AG04450 (cell line): ENCODE measurements around the gene B4GALNT3. TPM values are rescaled to one million over a fixed set of nuclear protein-coding genes. Genes with fewer than 3 reads are reported as not detected.

Experiments
- CTCF ChIA-PET: fragments of 300-600, 350-600 bp; formaldehyde crosslinking; extraction: SDS; loops from one replicate; lab custom pipeline; 2022; ENCODE audit warnings: antibody characterized with exemption, inconsistent platforms; lab: Charles Lee
- POLR2A ChIA-PET: fragments of 350-600 bp; formaldehyde crosslinking; extraction: SDS; loops from one replicate; lab custom pipeline; 2021; ENCODE audit warnings: antibody characterized with exemption, inconsistent platforms; lab: Yijun Ruan, JAX
- DNase-seq: peaks from one replicate; pipeline ENCODE4 v3.0.0-alpha.2; 2011; ENCODE audit warnings: low read depth, low spot score
- H3K27ac ChIP-seq: one replicate; pipeline ENCODE4 v1.5.1; 2012; ENCODE audit warnings: low read depth, low read length, control low read depth
- H3K27me3 ChIP-seq: one replicate; pipeline ENCODE4 v1.6.0; 2012; ENCODE audit warnings: low read length; ENCODE audit not compliant: control insufficient read depth, insufficient read depth
- H3K4me3 ChIP-seq: 2 replicates; pipeline ENCODE4 v1.5.1; 2011; ENCODE audit warnings: mild to moderate bottlenecking, low read depth, low read length, control low read depth
- H3K9me3 ChIP-seq: 2 replicates; pipeline ENCODE4 v1.5.1; 2012; ENCODE audit warnings: low read length; ENCODE audit not compliant: control insufficient read depth, insufficient read depth
- CTCF ChIP-seq: IDR thresholded peaks from 2 replicates; pipeline ENCODE4 v1.5.1; 2011; ENCODE audit warnings: low read depth, low read length, control low read depth, inconsistent platforms
- polyA plus RNA-seq: library from polyadenylated mRNA; depleted of rRNA; stranded (reverse); fragments of >200 nt; gene quantifications from 2 replicates; pipeline ENCODE4 v1.2.3, GENCODE V29; 2011

Gene B4GALNT3
- polyA plus RNA-seq, 1 experiment = not detected

DNA sequence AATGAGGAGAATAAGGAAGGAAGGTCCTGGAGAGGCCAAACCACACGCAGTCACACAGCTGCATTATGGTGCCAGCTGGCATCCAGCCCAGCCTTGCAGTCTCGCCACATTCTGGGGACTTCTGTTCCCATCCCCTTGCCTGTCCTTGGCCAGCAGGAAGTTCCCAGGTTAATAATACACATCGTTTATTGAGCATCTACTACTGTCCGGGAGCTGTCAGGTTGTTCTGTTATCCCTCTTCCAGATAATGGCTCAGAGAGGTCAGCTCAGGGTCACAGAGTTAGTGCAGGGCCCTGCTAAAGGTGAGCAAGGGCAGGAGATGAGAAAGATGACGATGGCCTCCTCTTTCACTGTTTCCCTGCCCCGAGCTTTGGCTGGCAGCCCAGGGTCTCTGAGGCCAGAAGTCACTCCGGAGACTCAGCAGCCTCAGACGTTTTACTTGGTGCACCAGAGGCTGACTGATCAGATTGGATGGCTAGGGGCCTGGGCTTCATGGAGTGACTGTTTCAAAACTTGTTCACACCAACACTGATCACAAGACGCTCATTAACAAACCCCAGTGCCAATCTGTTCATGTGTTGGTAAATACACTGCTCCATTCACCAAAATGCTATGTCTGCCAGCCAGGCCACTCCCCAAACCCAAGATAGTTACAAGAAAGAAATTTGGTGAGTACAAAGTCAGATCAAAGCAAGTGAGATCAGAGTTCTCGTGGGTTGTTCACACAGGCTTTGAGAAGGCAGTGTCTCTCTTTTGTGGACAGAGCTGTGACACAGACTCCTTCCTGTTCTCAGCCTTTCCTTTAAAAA, 79.2 kb downstream of the B4GALNT3 start:
- POLR2A ChIA-PET = no interaction called here
- no peak overlapping the region for H3K4me3 ChIP-seq
- TF ChIP-seq CTCF = no peak
- no peak for DNase-seq
- H3K9me3 ChIP-seq = no peaks in the 10 kb centered on the region
- H3K27me3 ChIP-seq = peaks cover 27% of the 10 kb centered on the region
- H3K27ac ChIP-seq = no peak overlapping the region
- CTCF ChIA-PET = interaction anchor here (0.8 to 6.3 kb wide), 4 partner anchors 9 to 276 kb away, joined by 3 to 36 read pairs (median 16); no protein-coding TSS in a partner anchor

- Histone ChIP-seq H3K27ac (no peak overlapping the region), H3K4me3 (no peak overlapping the region), H3K27me3 (peaks cover 27% of the 10 kb centered on the region), H3K9me3 (no peaks in the 10 kb centered on the region)
- CTCF ChIA-PET = interaction anchor here (0.8 to 6.3 kb wide), 4 partner anchors 8 to 275 kb away, joined by 3 to 36 read pairs (median 16); no protein-coding TSS in a partner anchor
- POLR2A ChIA-PET = no interaction called here
- no peak for DNase-seq
- TF ChIP-seq CTCF = no peak
These were observed 80.0 kb downstream of the B4GALNT3 start for GRCh38 chr12:539540-540310.

DNA sequence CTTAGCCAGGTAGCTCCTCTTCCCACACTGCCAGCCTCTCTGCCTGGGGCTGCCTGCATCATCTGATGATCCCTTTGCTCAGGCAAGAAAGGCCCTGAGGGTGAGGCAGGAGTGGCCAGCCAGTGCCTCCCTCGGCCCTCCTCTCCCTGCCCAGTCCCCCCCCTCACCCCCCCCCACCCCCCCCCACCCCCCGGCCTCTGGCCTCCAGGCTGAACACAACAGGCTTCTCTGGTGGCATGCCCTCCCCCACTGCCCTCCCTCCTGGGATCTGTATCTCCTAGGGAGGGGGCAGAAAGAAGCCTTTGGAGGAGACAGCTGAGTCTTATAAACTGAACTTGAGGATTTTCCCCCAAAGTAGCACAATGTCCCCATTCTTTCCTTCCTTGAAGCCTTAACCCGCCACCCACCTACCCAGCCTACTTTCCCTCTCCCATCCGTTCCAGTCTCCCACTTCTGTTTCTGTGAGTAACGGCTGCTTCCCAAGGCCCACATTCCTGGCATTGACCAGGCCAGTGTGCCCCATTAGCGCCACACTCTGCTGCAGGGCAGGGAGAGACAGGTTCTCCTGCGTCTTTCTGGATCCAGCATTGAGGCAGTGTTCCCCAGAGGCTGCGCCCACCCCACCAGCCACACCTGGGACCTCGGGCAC, 82.1 kb downstream of the B4GALNT3 start:
- Histone ChIP-seq H3K27ac (no peak overlapping the region), H3K4me3 (no peak overlapping the region), H3K9me3 (no peaks in the 10 kb centered on the region; the same call in 1 of the 2 replicates), H3K27me3 (peaks cover 19% of the 10 kb centered on the region)
- no peak for DNase-seq
- ChIA-PET CTCF (interaction anchor here (1.4 to 6.3 kb wide), 2 partner anchors 99 to 100 kb away, joined by 7 to 36 read pairs; no protein-coding TSS in a partner anchor), POLR2A (no interaction called here)
- TF ChIP-seq CTCF = no peak

- POLR2A ChIA-PET = no interaction called here
- no peak overlapping the region for H3K4me3 ChIP-seq
- TF ChIP-seq CTCF = no peak
- H3K27ac ChIP-seq = no peak overlapping the region
- H3K27me3 ChIP-seq = peaks cover 19% of the 10 kb centered on the region
- DNase-seq = no peak
- H3K9me3 ChIP-seq = no peaks in the 10 kb centered on the region; the same call in 1 of the 2 replicates
- CTCF ChIA-PET = interaction anchor here (1.4 kb wide), 1 partner anchor 101 kb away, joined by 7 read pairs; no protein-coding TSS in a partner anchor
These were observed 82.8 kb downstream of the B4GALNT3 start for GRCh38 chr12:542395-543113.
